Hepatocyte (in vitro differentiated cells): ENCODE results near the gene PAWR. TPM values are rescaled to one million over a fixed set of nuclear protein-coding genes. Genes with fewer than 3 reads are reported as not detected.

ENCODE experiments used
- DNase-seq: peaks from one replicate; pipeline ENCODE4 v3.0.0-alpha.2; 2016; ENCODE audit warnings: low spot score
- H2AFZ ChIP-seq: fragments of 200-600 bp; sonication (generic); 2 replicates; pipeline ENCODE4 v1.6.0; 2016; ENCODE audit warnings: antibody characterized with exemption, mild to moderate bottlenecking
- H3K27ac ChIP-seq: fragments of 200-600 bp; sonication (generic); 2 replicates; pipeline ENCODE4 v1.5.1; 2016; ENCODE audit warnings: mild to moderate bottlenecking
- H3K27me3 ChIP-seq: fragments of 200-600 bp; sonication (generic); 2 replicates; pipeline ENCODE4 v1.6.1; 2016
- H3K36me3 ChIP-seq: fragments of 200-600 bp; sonication (generic); replicated peaks from 2 replicates; pipeline ENCODE4 v1.5.1; 2016; ENCODE audit warnings: low read depth; ENCODE audit not compliant: insufficient read depth
- H3K4me1 ChIP-seq: fragments of 200-600 bp; sonication (generic); 2 replicates; pipeline ENCODE4 v1.5.1; 2016; ENCODE audit warnings: mild to moderate bottlenecking, moderate library complexity; ENCODE audit not compliant: insufficient read depth
- H3K4me2 ChIP-seq: fragments of 200-600 bp; sonication (generic); 2 replicates; pipeline ENCODE4 v1.6.0; 2016
- H3K4me3 ChIP-seq: fragments of 200-600 bp; sonication (generic); 2 replicates; pipeline ENCODE4 v1.5.1; 2016; ENCODE audit warnings: mild to moderate bottlenecking
- H3K79me2 ChIP-seq: fragments of 200-600 bp; sonication (generic); 2 replicates; pipeline ENCODE4 v1.6.0; 2017; ENCODE audit warnings: mild to moderate bottlenecking
- H3K9me2 ChIP-seq: fragments of 200-600 bp; sonication (generic); replicated peaks from 2 replicates; pipeline ENCODE4 v1.6.0; 2017; ENCODE audit warnings: mild to moderate bottlenecking; ENCODE audit not compliant: insufficient read depth
- H3K9me3 ChIP-seq: fragments of 200-600 bp; sonication (generic); 2 replicates; pipeline ENCODE4 v1.5.1; 2016; ENCODE audit warnings: low read depth, mild to moderate bottlenecking
- H4K20me1 ChIP-seq: fragments of 200-600 bp; sonication (generic); 2 replicates; pipeline ENCODE4 v1.6.0; 2016; ENCODE audit warnings: mild to moderate bottlenecking; ENCODE audit not compliant: insufficient read depth, poor library complexity, severe bottlenecking
- CTCF ChIP-seq: fragments of 200-600 bp; sonication (generic); IDR thresholded peaks from 2 replicates; pipeline ENCODE4 v1.5.1; 2016; ENCODE audit warnings: antibody characterized with exemption, mild to moderate bottlenecking; ENCODE audit not compliant: poor library complexity
- EZH2 ChIP-seq: fragments of 200-600 bp; sonication (generic); IDR thresholded peaks from 2 replicates; pipeline ENCODE4 v1.6.1; 2016; ENCODE audit warnings: antibody characterized with exemption, mild to moderate bottlenecking, borderline replicate concordance
- EZH2phosphoT487 ChIP-seq: fragments of 200-600 bp; sonication (generic); IDR thresholded peaks from one replicate; pipeline ENCODE4 v1.6.1; 2018; ENCODE audit warnings: antibody characterized with exemption, mild to moderate bottlenecking, low read depth, moderate library complexity; ENCODE audit not compliant: unreplicated experiment, severe bottlenecking
- WGBS: methylation state at CpG from one replicate; pipeline ENCODE4 v1.1.6; 2016; ENCODE audit warnings: low lambda C conversion rate; ENCODE audit errors: missing lambda C conversion rate; 5-methylcytosine and 5-hydroxymethylcytosine counted together
- polyA plus RNA-seq: library from polyadenylated mRNA; unstranded; fragments of >200 nt; fragmentation: Nextera tagmentation; extraction: Ambion mirVana; gene quantifications from 2 replicates; pipeline ENCODE4 v1.2.1, GENCODE V29; 2016
- total RNA-seq: library from RNA; depleted of rRNA; stranded (reverse); fragments of >200 nt; gene quantifications from 2 replicates; pipeline ENCODE4 v1.2.3, GENCODE V29; 2014

The PAWR gene
- total and polyA plus RNA-seq, 2 experiments from 2014 or later = 40.5 to 54.9 TPM

DNA sequence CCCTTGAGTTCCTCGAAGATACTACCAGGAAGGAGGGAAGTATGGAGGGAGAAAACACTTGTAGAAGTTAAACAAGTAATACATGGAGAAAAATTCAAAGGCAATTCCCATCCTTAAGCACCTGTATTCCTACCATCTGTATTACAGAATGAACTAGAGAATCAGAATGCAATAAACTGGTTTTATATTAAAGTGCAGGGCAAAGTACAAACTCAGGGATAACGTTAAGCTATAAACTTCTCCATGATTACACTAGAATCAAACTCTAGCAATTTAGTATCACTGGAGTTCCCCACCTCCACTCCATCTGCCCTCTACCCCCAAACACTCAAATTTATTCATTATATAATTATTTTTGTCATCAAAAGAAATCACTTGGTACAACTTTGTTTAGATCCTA lies 13.1 kb downstream of the PAWR start:
- DNase-seq = no peak
- no peak overlapping the region for H3K4me2 ChIP-seq

DNA sequence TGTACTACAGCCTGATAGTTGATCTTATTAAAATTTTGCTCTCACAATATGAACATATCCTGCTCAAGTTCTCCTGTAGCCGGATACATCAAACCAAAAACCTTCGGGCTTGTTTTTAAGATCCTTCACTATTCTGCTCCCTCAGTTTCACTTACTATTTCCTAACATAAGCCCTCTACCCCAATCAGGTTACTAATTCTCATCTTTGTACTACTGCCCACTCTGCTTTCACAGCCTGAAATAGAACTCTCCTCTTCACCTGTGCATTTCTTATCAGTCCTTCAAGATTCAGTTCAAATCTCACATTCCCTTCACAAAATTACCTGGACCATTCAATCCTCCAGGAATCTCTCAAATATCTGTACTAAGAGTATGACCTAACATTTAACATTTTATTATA lies 14.2 kb downstream of the PAWR start:
- WGBS = 93% methylated on average over 2 of the region's 2 CpGs
- Histone ChIP-seq H3K4me3 (no peak overlapping the region), H3K36me3 (no peaks in the 10 kb centered on the region), H3K9me2 (no peaks in the 10 kb centered on the region), H2AFZ (no peak overlapping the region), H3K9me3 (no peaks in the 10 kb centered on the region), H3K79me2 (peaks cover 97% of the 10 kb centered on the region), H3K27ac (no peak overlapping the region), H4K20me1 (peaks cover 12% of the 10 kb centered on the region), H3K27me3 (no peaks in the 10 kb centered on the region), H3K4me2 (no peak overlapping the region), H3K4me1 (peaks cover 3% of the 10 kb centered on the region)
- TF ChIP-seq EZH2 (no peak), EZH2phosphoT487 (no peak), CTCF (no peak)
- no peak for DNase-seq

More for the DNA sequence above, 13.1 kb downstream of the PAWR start:
- H3K27me3 ChIP-seq = no peaks in the 10 kb centered on the region
- no peak overlapping the region for H3K4me3 ChIP-seq
- peaks cover 98% of the 10 kb centered on the region for H3K79me2 ChIP-seq
- TF ChIP-seq EZH2phosphoT487 (no peak), CTCF (no peak), EZH2 (no peak)
- no peak overlapping the region for H2AFZ ChIP-seq
- WGBS = 80% methylated on average over 2 of the region's 2 CpGs
- H3K36me3 ChIP-seq = no peaks in the 10 kb centered on the region
- H3K9me3 ChIP-seq = no peaks in the 10 kb centered on the region
- no peak overlapping the region for H3K27ac ChIP-seq
- H4K20me1 ChIP-seq = peaks cover 12% of the 10 kb centered on the region
- H3K9me2 ChIP-seq = no peaks in the 10 kb centered on the region
- H3K4me1 ChIP-seq = peaks cover 3% of the 10 kb centered on the region

- Histone ChIP-seq H3K4me3 (no peak overlapping the region), H3K9me2 (no peaks in the 10 kb centered on the region), H3K36me3 (no peaks in the 10 kb centered on the region), H3K27ac (no peak overlapping the region), H3K4me2 (no peak overlapping the region), H3K27me3 (no peaks in the 10 kb centered on the region), H3K9me3 (no peaks in the 10 kb centered on the region), H3K4me1 (peaks cover 3% of the 10 kb centered on the region), H4K20me1 (peaks cover 9% of the 10 kb centered on the region), H3K79me2 (peaks cover 98% of the 10 kb centered on the region), H2AFZ (no peak overlapping the region)
- DNase-seq = no peak
- 96% methylated on average over 3 of the region's 3 CpGs for WGBS
- no peak for TF ChIP-seq CTCF
- TF ChIP-seq EZH2 = no peak
- TF ChIP-seq EZH2phosphoT487 = no peak
Measured at GRCh38 chr12:79674629-79675028, 16.1 kb downstream of the PAWR start.

- H3K79me2 ChIP-seq = peaks cover 97% of the 10 kb centered on the region
- no peak overlapping the region for H2AFZ ChIP-seq
- H3K9me2 ChIP-seq = no peaks in the 10 kb centered on the region
- H3K9me3 ChIP-seq = no peaks in the 10 kb centered on the region
- peaks cover 3% of the 10 kb centered on the region for H3K4me1 ChIP-seq
- peaks cover 8% of the 10 kb centered on the region for H4K20me1 ChIP-seq
- no peak for TF ChIP-seq CTCF
- TF ChIP-seq EZH2 = no peak
- no peak for TF ChIP-seq EZH2phosphoT487
- H3K4me2 ChIP-seq = no peak overlapping the region
- no peak overlapping the region for H3K4me3 ChIP-seq
- DNase-seq = no peak
- H3K27me3 ChIP-seq = no peaks in the 10 kb centered on the region
- no peak overlapping the region for H3K27ac ChIP-seq
- H3K36me3 ChIP-seq = no peaks in the 10 kb centered on the region
- 95% methylated on average over 4 of the region's 4 CpGs for WGBS
Measured at GRCh38 chr12:79673354-79673753, 17.4 kb downstream of the PAWR start.
